Astrocyte (in vitro differentiated cells and primary cell): ENCODE measurements around the gene ADAMTS20. TPM values are rescaled to one million over a fixed set of nuclear protein-coding genes. Genes with fewer than 3 reads are reported as not detected.

Experiments
- DNase-seq: peaks from one replicate; pipeline ENCODE4 v3.0.0-alpha.2; 2010; ENCODE audit warnings: low read depth
- FAIRE-seq: peaks from 2 replicates; lab custom pipeline; 2011; peaks lifted over from hg19 to GRCh38; lab: Jason Lieb, UNC
- H2AFZ ChIP-seq: 2 replicates; pipeline ENCODE4 v1.6.0; 2012; ENCODE audit warnings: low read depth, low read length, inconsistent platforms
- H3K27ac ChIP-seq: 2 replicates; pipeline ENCODE4 v1.5.1; 2011; ENCODE audit warnings: low read depth, low read length, inconsistent platforms
- H3K27me3 ChIP-seq: 2 replicates; pipeline ENCODE4 v1.6.0; 2011; ENCODE audit warnings: low read length, inconsistent platforms; ENCODE audit not compliant: insufficient read depth
- H3K36me3 ChIP-seq: 2 replicates; pipeline ENCODE4 v1.5.1; 2011; ENCODE audit warnings: low read length, inconsistent platforms; ENCODE audit not compliant: insufficient read depth
- H3K4me1 ChIP-seq: 2 replicates; pipeline ENCODE4 v1.5.1; 2011; ENCODE audit warnings: low read length, inconsistent platforms; ENCODE audit not compliant: insufficient read depth
- H3K4me2 ChIP-seq: 2 replicates; pipeline ENCODE4 v1.6.0; 2012; ENCODE audit warnings: low read length, inconsistent platforms
- H3K4me3 ChIP-seq: 2 replicates; pipeline ENCODE4 v1.5.1; 2011; ENCODE audit warnings: low read depth, mild to moderate bottlenecking, low read length, inconsistent platforms; ENCODE audit not compliant: insufficient read depth
- H3K79me2 ChIP-seq: 2 replicates; pipeline ENCODE4 v1.6.0; 2012; ENCODE audit warnings: mild to moderate bottlenecking, low read length, inconsistent platforms; ENCODE audit not compliant: insufficient read depth
- H3K9ac ChIP-seq: 2 replicates; pipeline ENCODE4 v1.6.0; 2012; ENCODE audit warnings: mild to moderate bottlenecking, low read length, inconsistent platforms
- H3K9me3 ChIP-seq: 2 replicates; pipeline ENCODE4 v1.5.1; 2012; ENCODE audit warnings: low read depth, mild to moderate bottlenecking, low read length, inconsistent platforms; ENCODE audit not compliant: insufficient read depth
- H4K20me1 ChIP-seq: 2 replicates; pipeline ENCODE4 v1.6.0; 2012; ENCODE audit warnings: low read length, inconsistent platforms; ENCODE audit not compliant: insufficient read depth
- H3K27ac Mint-ChIP-seq: one replicate; pipeline ENCODE4 v1.8.0; 2021; ENCODE audit warnings: mild to moderate bottlenecking, mixed read lengths; ENCODE audit not compliant: unreplicated experiment
- H3K27me3 Mint-ChIP-seq: one replicate; pipeline ENCODE4 v1.8.0; 2021; ENCODE audit warnings: low read depth, mixed read lengths; ENCODE audit not compliant: unreplicated experiment
- H3K36me3 Mint-ChIP-seq: one replicate; pipeline ENCODE4 v1.8.0; 2021; ENCODE audit warnings: low read depth, mixed read lengths; ENCODE audit not compliant: unreplicated experiment
- H3K4me1 Mint-ChIP-seq: one replicate; pipeline ENCODE4 v1.8.0; 2021; ENCODE audit warnings: low read depth, mixed read lengths; ENCODE audit not compliant: unreplicated experiment
- H3K4me3 Mint-ChIP-seq: one replicate; pipeline ENCODE4 v1.8.0; 2021; ENCODE audit warnings: mild to moderate bottlenecking, moderate library complexity, mixed read lengths; ENCODE audit not compliant: unreplicated experiment
- H3K9me3 Mint-ChIP-seq: one replicate; pipeline ENCODE4 v1.8.0; 2021; ENCODE audit warnings: mild to moderate bottlenecking, mixed read lengths; ENCODE audit not compliant: unreplicated experiment
- EZH2 ChIP-seq: IDR thresholded peaks from 2 replicates; pipeline ENCODE4 v1.6.1; 2012; ENCODE audit warnings: mild to moderate bottlenecking, low read length, inconsistent platforms; ENCODE audit not compliant: insufficient read depth
- total RNA-seq: library from RNA; stranded (reverse); gene quantifications from 2 replicates; pipeline ENCODE4 v1.2.1, GENCODE V29; 2021
- TF ChIP-seq, protein P1 (sequence below): IDR thresholded peaks from 2 replicates; pipeline ENCODE4 v1.5.1; 2011; ENCODE audit warnings: low read depth, mild to moderate bottlenecking, inconsistent platforms, low read length, moderate library complexity; ENCODE audit not compliant: insufficient read depth

Gene ADAMTS20
- total RNA-seq, 1 donor from 2014 or later = 0.66 TPM

DNA sequence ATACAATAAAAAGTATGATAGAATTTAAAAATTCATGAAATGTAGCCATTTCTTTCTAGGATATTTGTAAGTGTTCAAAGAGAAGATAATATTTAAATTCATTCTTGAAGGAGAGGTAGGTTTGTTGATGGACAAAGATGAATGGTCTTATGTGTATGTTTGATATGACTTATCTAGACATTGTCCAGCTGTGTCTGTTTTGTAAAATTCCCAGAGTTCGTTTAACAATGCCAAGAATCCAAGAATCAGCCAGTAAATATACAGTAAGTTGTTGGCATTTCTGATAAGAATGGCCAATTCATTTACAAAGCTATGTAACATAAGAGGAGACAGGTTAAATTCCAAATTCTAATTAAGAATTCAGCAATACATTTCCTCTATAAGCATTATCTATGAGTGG lies 150.9 kb downstream of the ADAMTS20 start:
- H3K4me3 Mint-ChIP-seq = no peak overlapping the region
- TF ChIP-seq EZH2 = no peak
- TF ChIP-seq, protein P1, sequence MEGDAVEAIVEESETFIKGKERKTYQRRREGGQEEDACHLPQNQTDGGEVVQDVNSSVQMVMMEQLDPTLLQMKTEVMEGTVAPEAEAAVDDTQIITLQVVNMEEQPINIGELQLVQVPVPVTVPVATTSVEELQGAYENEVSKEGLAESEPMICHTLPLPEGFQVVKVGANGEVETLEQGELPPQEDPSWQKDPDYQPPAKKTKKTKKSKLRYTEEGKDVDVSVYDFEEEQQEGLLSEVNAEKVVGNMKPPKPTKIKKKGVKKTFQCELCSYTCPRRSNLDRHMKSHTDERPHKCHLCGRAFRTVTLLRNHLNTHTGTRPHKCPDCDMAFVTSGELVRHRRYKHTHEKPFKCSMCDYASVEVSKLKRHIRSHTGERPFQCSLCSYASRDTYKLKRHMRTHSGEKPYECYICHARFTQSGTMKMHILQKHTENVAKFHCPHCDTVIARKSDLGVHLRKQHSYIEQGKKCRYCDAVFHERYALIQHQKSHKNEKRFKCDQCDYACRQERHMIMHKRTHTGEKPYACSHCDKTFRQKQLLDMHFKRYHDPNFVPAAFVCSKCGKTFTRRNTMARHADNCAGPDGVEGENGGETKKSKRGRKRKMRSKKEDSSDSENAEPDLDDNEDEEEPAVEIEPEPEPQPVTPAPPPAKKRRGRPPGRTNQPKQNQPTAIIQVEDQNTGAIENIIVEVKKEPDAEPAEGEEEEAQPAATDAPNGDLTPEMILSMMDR = no peak
- H3K27me3 ChIP-seq = no peaks in the 10 kb centered on the region
- H3K27me3 Mint-ChIP-seq = no peaks in the 10 kb centered on the region
- FAIRE-seq (no peak), DNase-seq (no peak)
- H3K9me3 ChIP-seq = no peaks in the 10 kb centered on the region
- H3K9me3 Mint-ChIP-seq = no peaks in the 10 kb centered on the region
- H3K9ac ChIP-seq = no peak overlapping the region
- H3K4me1 ChIP-seq = no peaks in the 10 kb centered on the region
- no peak overlapping the region for H3K4me2 ChIP-seq
- no peaks in the 10 kb centered on the region for H3K36me3 Mint-ChIP-seq
- H3K4me1 Mint-ChIP-seq = no peaks in the 10 kb centered on the region
- no peak overlapping the region for H3K27ac ChIP-seq
- no peaks in the 10 kb centered on the region for H3K79me2 ChIP-seq
- no peak overlapping the region for H3K4me3 ChIP-seq
- H2AFZ ChIP-seq = no peak overlapping the region
- no peak overlapping the region for H3K27ac Mint-ChIP-seq
- H3K36me3 ChIP-seq = no peaks in the 10 kb centered on the region
- no peaks in the 10 kb centered on the region for H4K20me1 ChIP-seq

- H2AFZ ChIP-seq = no peak overlapping the region
- no peaks in the 10 kb centered on the region for H3K4me1 ChIP-seq
- no peaks in the 10 kb centered on the region for H3K36me3 Mint-ChIP-seq
- DNase-seq (no peak), FAIRE-seq (no peak)
- TF ChIP-seq EZH2 = no peak
- TF ChIP-seq, protein P1 = no peak
- H3K27me3 Mint-ChIP-seq = no peaks in the 10 kb centered on the region
- no peaks in the 10 kb centered on the region for H3K79me2 ChIP-seq
- H3K9me3 Mint-ChIP-seq = no peaks in the 10 kb centered on the region
- no peaks in the 10 kb centered on the region for H3K36me3 ChIP-seq
- no peak overlapping the region for H3K4me3 ChIP-seq
- H3K27ac Mint-ChIP-seq = no peak overlapping the region
- H3K4me2 ChIP-seq = no peak overlapping the region
- no peaks in the 10 kb centered on the region for H3K4me1 Mint-ChIP-seq
- H4K20me1 ChIP-seq = no peaks in the 10 kb centered on the region
- no peak overlapping the region for H3K27ac ChIP-seq
- no peaks in the 10 kb centered on the region for H3K27me3 ChIP-seq
- no peak overlapping the region for H3K4me3 Mint-ChIP-seq
- no peaks in the 10 kb centered on the region for H3K9me3 ChIP-seq
- H3K9ac ChIP-seq = no peak overlapping the region
Observed at GRCh38 chr12:43396671-43397070, 155.3 kb downstream of the ADAMTS20 start.

GRCh38 chr12:43392116-43392515 lies 159.9 kb downstream of the ADAMTS20 start:
- Histone ChIP-seq H2AFZ (no peak overlapping the region), H3K4me3 (no peak overlapping the region), H3K36me3 (no peaks in the 10 kb centered on the region), H3K9me3 (no peaks in the 10 kb centered on the region), H3K4me2 (no peak overlapping the region), H3K9ac (no peak overlapping the region), H4K20me1 (no peaks in the 10 kb centered on the region), H3K27me3 (no peaks in the 10 kb centered on the region), H3K27ac (no peak overlapping the region), H3K4me1 (no peaks in the 10 kb centered on the region), H3K79me2 (no peaks in the 10 kb centered on the region)
- H3K4me1 Mint-ChIP-seq = no peaks in the 10 kb centered on the region
- H3K27ac Mint-ChIP-seq = no peak overlapping the region
- TF ChIP-seq EZH2 = no peak
- TF ChIP-seq, protein P1 = no peak
- H3K27me3 Mint-ChIP-seq = no peaks in the 10 kb centered on the region
- no peak overlapping the region for H3K4me3 Mint-ChIP-seq
- H3K36me3 Mint-ChIP-seq = no peaks in the 10 kb centered on the region
- no peak for FAIRE-seq
- DNase-seq = no peak
- peaks cover 2% of the 10 kb centered on the region for H3K9me3 Mint-ChIP-seq
